HepG2 (cell line): ENCODE measurements around the gene GPRIN1. TPM values are rescaled to one million over a fixed set of nuclear protein-coding genes. Genes with fewer than 3 reads are reported as not detected.

Experiments used
- ATAC-seq: fragments of 200-7000 bp; cut with Tn5 transposase; 3 replicates; pipeline ENCODE4 v1.9.1; 2020; ENCODE audit warnings: mild to moderate bottlenecking, moderate library complexity
- BruUV-seq: library from RNA; stranded (reverse); fragments of 400-500 nt; replicated peaks from 2 replicates; lab custom pipeline; 2021; lab: Mats Ljungman, UMichigan
- CTCF ChIA-PET: fragments of 300-600 bp; formaldehyde crosslinking; extraction: SDS; loops from one replicate; lab custom pipeline; 2021; ENCODE audit warnings: low total read pairs, inconsistent platforms, low intra/inter-chr PET ratio; lab: Yijun Ruan, JAX
- POLR2A ChIA-PET: fragments of 350-600 bp; sonication (Branson Sonifier 250); formaldehyde crosslinking; loops from one replicate; lab custom pipeline; 2020; ENCODE audit warnings: antibody characterized with exemption, inconsistent platforms; lab: Yijun Ruan, JAX
- DNase-seq: peaks from one replicate; pipeline ENCODE4 v3.0.0-alpha.2; 2015; ENCODE audit warnings: low spot score
- FAIRE-seq: peaks from 3 replicates; lab custom pipeline; 2011; peaks lifted over from hg19 to GRCh38; lab: Jason Lieb, UNC
- H2AFZ ChIP-seq: one replicate; pipeline ENCODE4 v1.6.1; 2011; ENCODE audit warnings: low read length, inconsistent platforms
- H3K27ac ChIP-seq: fragments of 300-600 bp; 3 replicates; pipeline ENCODE4 v1.8.0; 2011; ENCODE audit warnings: mixed run types, mild to moderate bottlenecking, mixed read lengths, low read length, inconsistent platforms; ENCODE audit not compliant: insufficient read depth; ENCODE audit errors: extremely low read length
- H3K27me3 ChIP-seq, 2 experiments: fragments of 200-600 bp in 1 of 2; 2 replicates in 1 of 2; 3 replicates in 1 of 2; pipeline versions ENCODE4 v1.6.0 to v1.8.0; 2011; ENCODE audit warnings: low read length in 2 of 2, mild to moderate bottlenecking in 2 of 2, moderate library complexity in 2 of 2, inconsistent platforms in 1 of 2; ENCODE audit not compliant: insufficient read depth in 2 of 2, control insufficient read depth in 1 of 2
- H3K36me3 ChIP-seq, 2 experiments: fragments of 200-600 bp in 1 of 2; replicated peaks in 1 of 2; 2 replicates in 1 of 2; 3 replicates in 1 of 2; pipeline versions ENCODE4 v1.5.1 to v1.8.0; 2011; ENCODE audit warnings: low read length in 2 of 2, inconsistent platforms in 1 of 2; ENCODE audit not compliant: insufficient read depth in 2 of 2, control insufficient read depth in 1 of 2
- H3K4me1 ChIP-seq: 2 replicates; pipeline ENCODE4 v1.5.1; 2012; ENCODE audit warnings: low read length, inconsistent platforms; ENCODE audit not compliant: insufficient read depth
- H3K4me2 ChIP-seq: 2 replicates; pipeline ENCODE4 v1.6.0; 2011; ENCODE audit warnings: low read depth, low read length, inconsistent platforms
- H3K4me3 ChIP-seq, 3 experiments: fragments of 200-600 bp in 1 of 3; sonication (generic), shearing (Covaris generic) in 1 of 3; replicated peaks in 1 of 3; 2 replicates each; pipeline ENCODE4 v1.5.1; 2011 to 2016; ENCODE audit warnings: low read length in 3 of 3, inconsistent platforms in 2 of 3, low read depth in 2 of 3, mild to moderate bottlenecking in 2 of 3, control low read depth in 1 of 3, mixed read lengths in 1 of 3; ENCODE audit not compliant: insufficient read depth in 1 of 3
- H3K79me2 ChIP-seq: one replicate; pipeline ENCODE4 v1.6.1; 2011; ENCODE audit warnings: low read length, inconsistent platforms; ENCODE audit not compliant: insufficient read depth
- H3K9ac ChIP-seq: 2 replicates; pipeline ENCODE4 v1.6.0; 2011; ENCODE audit warnings: mild to moderate bottlenecking, low read depth, low read length, inconsistent platforms; ENCODE audit not compliant: insufficient read depth
- H3K9me3 ChIP-seq: 2 replicates; pipeline ENCODE4 v1.5.1; 2012; ENCODE audit warnings: mild to moderate bottlenecking, low read length
- H4K20me1 ChIP-seq: 2 replicates; pipeline ENCODE4 v1.6.0; 2011; ENCODE audit warnings: inconsistent platforms, mild to moderate bottlenecking, low read length, moderate library complexity; ENCODE audit not compliant: insufficient read depth
- CBX1 ChIP-seq: IDR thresholded peaks from one replicate; pipeline ENCODE4 v1.6.1; 2016; ENCODE audit warnings: antibody characterized with exemption, low read depth
- DNMT3B ChIP-seq: conservative IDR thresholded peaks from 2 replicates; pipeline ENCODE4 v1.6.1; 2016; ENCODE audit warnings: missing biosample characterization, control low read depth
- ELF4 ChIP-seq: sonication (generic); formaldehyde crosslinking; IDR thresholded peaks from 2 replicates; pipeline ENCODE4 v1.5.0; 2020; ENCODE audit warnings: missing genetic modification reagents, mild to moderate bottlenecking, moderate library complexity, borderline replicate concordance
- HNRNPLL ChIP-seq: fragments of 200-400 bp; formaldehyde crosslinking; IDR thresholded peaks from 2 replicates; pipeline ENCODE4 v1.6.1; 2017; ENCODE audit warnings: mild to moderate bottlenecking, low read depth, low read length; ENCODE audit not compliant: poor library complexity, severe bottlenecking
- JDP2 ChIP-seq: sonication (generic); formaldehyde crosslinking; IDR thresholded peaks from 2 replicates; pipeline ENCODE4 v1.8.1; 2022; ENCODE audit warnings: missing genetic modification reagents, borderline replicate concordance
- MBD4 ChIP-seq: IDR thresholded peaks from 2 replicates; pipeline ENCODE4 v1.6.1; 2012; ENCODE audit warnings: low read length, inconsistent platforms, borderline replicate concordance
- PHF20 ChIP-seq: sonication (generic); formaldehyde crosslinking; IDR thresholded peaks from 2 replicates; pipeline ENCODE4 v1.5.0; 2020; ENCODE audit warnings: mild to moderate bottlenecking, missing genetic modification reagents
- SRSF4 ChIP-seq: fragments of 200-400 bp; formaldehyde crosslinking; IDR thresholded peaks from one replicate; pipeline ENCODE4 v1.6.1; 2018; ENCODE audit warnings: mild to moderate bottlenecking, low read depth, low read length, moderate library complexity; ENCODE audit not compliant: poor library complexity, severe bottlenecking
- ZBTB7A ChIP-seq: sonication (generic); formaldehyde crosslinking; IDR thresholded peaks from 2 replicates; pipeline ENCODE4 v1.8.0; 2022; ENCODE audit warnings: mild to moderate bottlenecking, missing genetic modification reagents
- ZFY ChIP-seq: sonication (generic); formaldehyde crosslinking; IDR thresholded peaks from 2 replicates; pipeline ENCODE4 v1.4.0; 2020; ENCODE audit warnings: missing genetic modification reagents
- ZNF761 ChIP-seq: sonication (generic); formaldehyde crosslinking; conservative IDR thresholded peaks from 2 replicates; pipeline ENCODE4 v1.4.0; 2020; ENCODE audit warnings: mild to moderate bottlenecking, missing genetic modification reagents
- WGBS: methylation state at CpG from one replicate; pipeline ENCODE4 v1.1.6; 2017; ENCODE audit warnings: low lambda C conversion rate; 5-methylcytosine and 5-hydroxymethylcytosine counted together
- in situ Hi-C: cut with HindIII; loops from 2 replicates; pipeline ENCODE4 v1.10.0; 2017; ENCODE audit warnings: low pct_unique_long_range_greater_than_20kb; ENCODE audit not compliant: extremely low pct_ligation_motif_present
- intact Hi-C: fragments of 100-400 bp; cut with micrococcal nuclease; formaldehyde crosslinking; loops from one replicate; pipeline ENCODE4 v1.10.0; 2022; ENCODE audit not compliant: unreplicated experiment
- polyA plus RNA-seq, 8 experiments: library from polyadenylated mRNA; depleted of rRNA in 3 of 8; stranded (reverse) in 7 of 8; unstranded in 1 of 8; fragments of >200 nt; fragmentation: Illumina TruSeq in 4 of 8; extraction: Trizol in 4 of 8; gene quantifications; 2 replicates each; pipeline versions ENCODE4 v1.2.1 to v1.2.3, GENCODE V29; 2011 to 2016; ENCODE audit warnings: low read depth in 4 of 8, missing spikeins in 1 of 8, mixed read lengths in 1 of 8; ENCODE audit not compliant: insufficient read depth in 1 of 8
- total RNA-seq, 5 experiments: library from RNA; depleted of rRNA; stranded (reverse); fragments of >200 nt; fragmentation: Illumina TruSeq; extraction: Trizol; gene quantifications; 2 replicates each; pipeline ENCODE4 v1.2.3, GENCODE V29; 2016; ENCODE audit warnings: low read depth in 1 of 5
- TF ChIP-seq, protein P1 (sequence below): sonication (generic); formaldehyde crosslinking; IDR thresholded peaks from 2 replicates; pipeline ENCODE4 v1.5.0; 2020; ENCODE audit warnings: missing genetic modification reagents
- TF ChIP-seq, protein P2 (sequence below): IDR thresholded peaks from 2 replicates; pipeline ENCODE4 v1.6.1; 2016; ENCODE audit warnings: missing compliant biosample characterization, missing genetic modification reagents, borderline replicate concordance
- TF ChIP-seq, protein P3 (sequence below): sonication (generic); formaldehyde crosslinking; IDR thresholded peaks from 2 replicates; pipeline ENCODE4 v1.4.0; 2020; ENCODE audit warnings: missing genetic modification reagents, borderline replicate concordance
- TF ChIP-seq, protein P4 (sequence below): IDR thresholded peaks from 2 replicates; pipeline ENCODE4 v1.6.1; 2016; ENCODE audit warnings: low read depth

The GPRIN1 gene
- total and polyA plus RNA-seq, 2 of the 13 experiments (the other 11 are each of a cell fraction or from before 2014, with no cell fraction given): 0.32 to 2.0 TPM

DNA sequence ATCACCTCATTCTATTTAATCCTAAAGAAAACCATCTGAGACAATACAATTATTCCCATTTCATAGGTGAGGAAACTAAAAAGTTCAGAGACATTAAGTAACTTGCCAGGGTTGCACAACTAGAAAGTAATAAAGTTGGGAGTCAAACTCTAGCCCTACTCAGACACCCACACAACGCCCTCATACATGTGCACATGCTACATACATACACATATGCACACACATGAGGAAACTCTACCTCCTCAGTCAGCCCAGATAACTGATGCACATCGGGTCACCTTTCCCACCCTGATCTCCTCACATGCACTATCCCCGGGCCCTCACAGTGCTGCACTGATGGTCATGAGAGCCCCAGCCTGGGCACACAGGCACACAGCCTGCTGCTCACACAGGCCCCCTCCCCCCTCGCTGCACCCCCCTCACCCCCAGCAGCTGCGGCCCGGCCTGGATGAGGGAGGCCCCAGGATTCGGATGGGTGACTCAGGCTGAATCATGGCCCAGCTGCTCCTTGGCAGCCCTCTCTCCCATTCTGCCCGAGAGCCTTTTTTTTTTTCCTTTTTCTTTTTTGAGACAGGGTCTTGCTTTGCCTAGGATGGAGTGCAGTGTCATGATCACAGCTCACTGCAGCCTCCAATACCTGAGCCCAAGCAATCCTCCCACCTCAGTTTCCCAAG lies 5.0 kb upstream of the GPRIN1 start (continued):
- TF ChIP-seq, protein P1, sequence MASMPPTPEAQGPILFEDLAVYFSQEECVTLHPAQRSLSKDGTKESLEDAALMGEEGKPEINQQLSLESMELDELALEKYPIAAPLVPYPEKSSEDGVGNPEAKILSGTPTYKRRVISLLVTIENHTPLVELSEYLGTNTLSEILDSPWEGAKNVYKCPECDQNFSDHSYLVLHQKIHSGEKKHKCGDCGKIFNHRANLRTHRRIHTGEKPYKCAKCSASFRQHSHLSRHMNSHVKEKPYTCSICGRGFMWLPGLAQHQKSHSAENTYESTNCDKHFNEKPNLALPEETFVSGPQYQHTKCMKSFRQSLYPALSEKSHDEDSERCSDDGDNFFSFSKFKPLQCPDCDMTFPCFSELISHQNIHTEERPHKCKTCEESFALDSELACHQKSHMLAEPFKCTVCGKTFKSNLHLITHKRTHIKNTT (CRISPR knock-in tag): no peak
- TF ChIP-seq ELF4 (CRISPR knock-in tag): no peak
- TF ChIP-seq, all 625 proteins: peak for 0

DNA sequence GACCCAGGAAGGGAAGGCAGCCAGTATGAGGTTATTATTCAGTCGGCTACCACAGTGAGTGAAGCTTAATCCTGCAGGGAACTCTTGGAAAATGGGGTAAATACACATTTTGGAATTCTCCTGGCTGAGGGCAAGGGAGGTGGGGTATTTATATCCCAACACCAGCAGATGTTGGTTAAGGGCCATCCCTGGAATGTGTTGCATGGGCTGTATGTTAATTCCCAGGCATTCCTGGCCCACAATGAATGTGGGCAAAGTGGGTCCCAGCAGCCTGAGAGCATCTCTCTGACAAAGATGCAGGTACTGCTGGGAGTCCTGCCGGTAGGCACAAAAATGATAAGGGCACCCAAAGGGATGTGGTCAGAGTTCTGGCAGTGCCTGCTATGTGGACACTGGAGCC lies 2.9 kb upstream of the GPRIN1 start:
- Histone ChIP-seq H4K20me1 (no peaks in the 10 kb centered on the region), H3K4me1 (peaks cover 7% of the 10 kb centered on the region), H3K4me2 (no peak overlapping the region), H3K9me3 (no peaks in the 10 kb centered on the region), H3K4me3 (no peak overlapping the region), H3K36me3 (no peaks in the 10 kb centered on the region), H3K27ac (no peak overlapping the region), H2AFZ (no peak overlapping the region), H3K9ac (no peak overlapping the region), H3K79me2 (no peaks in the 10 kb centered on the region), H3K27me3 (peaks cover 4 to 10% of the 10 kb centered on the region in 2 experiments; a peak in 4 of 5 replicates)
- DNase-seq (no peak), ATAC-seq (no peak), FAIRE-seq (no peak)
- WGBS: 17% methylated on average over 2 of the region's 2 CpGs
- in situ Hi-C loops (no loop called here), intact Hi-C loops (no loop called here)
- CTCF ChIA-PET: no interaction called here
- POLR2A ChIA-PET: no interaction called here
- no TSS peak for BruUV-seq
- no peak for TF ChIP-seq HNRNPLL
- TF ChIP-seq, protein P2, sequence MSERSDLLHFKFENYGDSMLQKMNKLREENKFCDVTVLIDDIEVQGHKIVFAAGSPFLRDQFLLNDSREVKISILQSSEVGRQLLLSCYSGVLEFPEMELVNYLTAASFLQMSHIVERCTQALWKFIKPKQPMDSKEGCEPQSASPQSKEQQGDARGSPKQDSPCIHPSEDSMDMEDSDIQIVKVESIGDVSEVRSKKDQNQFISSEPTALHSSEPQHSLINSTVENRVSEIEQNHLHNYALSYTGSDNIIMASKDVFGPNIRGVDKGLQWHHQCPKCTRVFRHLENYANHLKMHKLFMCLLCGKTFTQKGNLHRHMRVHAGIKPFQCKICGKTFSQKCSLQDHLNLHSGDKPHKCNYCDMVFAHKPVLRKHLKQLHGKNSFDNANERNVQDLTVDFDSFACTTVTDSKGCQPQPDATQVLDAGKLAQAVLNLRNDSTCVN (CRISPR knock-in tag): no peak
- no peak for TF ChIP-seq ZFY (CRISPR knock-in tag)
- TF ChIP-seq ZBTB7A (CRISPR knock-in tag): no peak
- TF ChIP-seq SRSF4: no peak
- TF ChIP-seq, protein P3, sequence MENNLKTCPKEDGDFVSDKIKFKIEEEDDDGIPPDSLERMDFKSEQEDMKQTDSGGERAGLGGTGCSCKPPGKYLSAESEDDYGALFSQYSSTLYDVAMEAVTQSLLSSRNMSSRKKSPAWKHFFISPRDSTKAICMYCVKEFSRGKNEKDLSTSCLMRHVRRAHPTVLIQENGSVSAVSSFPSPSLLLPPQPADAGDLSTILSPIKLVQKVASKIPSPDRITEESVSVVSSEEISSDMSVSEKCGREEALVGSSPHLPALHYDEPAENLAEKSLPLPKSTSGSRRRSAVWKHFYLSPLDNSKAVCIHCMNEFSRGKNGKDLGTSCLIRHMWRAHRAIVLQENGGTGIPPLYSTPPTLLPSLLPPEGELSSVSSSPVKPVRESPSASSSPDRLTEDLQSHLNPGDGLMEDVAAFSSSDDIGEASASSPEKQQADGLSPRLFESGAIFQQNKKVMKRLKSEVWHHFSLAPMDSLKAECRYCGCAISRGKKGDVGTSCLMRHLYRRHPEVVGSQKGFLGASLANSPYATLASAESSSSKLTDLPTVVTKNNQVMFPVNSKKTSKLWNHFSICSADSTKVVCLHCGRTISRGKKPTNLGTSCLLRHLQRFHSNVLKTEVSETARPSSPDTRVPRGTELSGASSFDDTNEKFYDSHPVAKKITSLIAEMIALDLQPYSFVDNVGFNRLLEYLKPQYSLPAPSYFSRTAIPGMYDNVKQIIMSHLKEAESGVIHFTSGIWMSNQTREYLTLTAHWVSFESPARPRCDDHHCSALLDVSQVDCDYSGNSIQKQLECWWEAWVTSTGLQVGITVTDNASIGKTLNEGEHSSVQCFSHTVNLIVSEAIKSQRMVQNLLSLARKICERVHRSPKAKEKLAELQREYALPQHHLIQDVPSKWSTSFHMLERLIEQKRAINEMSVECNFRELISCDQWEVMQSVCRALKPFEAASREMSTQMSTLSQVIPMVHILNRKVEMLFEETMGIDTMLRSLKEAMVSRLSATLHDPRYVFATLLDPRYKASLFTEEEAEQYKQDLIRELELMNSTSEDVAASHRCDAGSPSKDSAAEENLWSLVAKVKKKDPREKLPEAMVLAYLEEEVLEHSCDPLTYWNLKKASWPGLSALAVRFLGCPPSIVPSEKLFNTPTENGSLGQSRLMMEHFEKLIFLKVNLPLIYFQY: no peak
- TF ChIP-seq PHF20: no peak
- no peak for TF ChIP-seq ZNF761 (CRISPR knock-in tag)
- no peak for TF ChIP-seq MBD4
- TF ChIP-seq DNMT3B (CRISPR knock-in tag): no peak
- TF ChIP-seq, protein P4, sequence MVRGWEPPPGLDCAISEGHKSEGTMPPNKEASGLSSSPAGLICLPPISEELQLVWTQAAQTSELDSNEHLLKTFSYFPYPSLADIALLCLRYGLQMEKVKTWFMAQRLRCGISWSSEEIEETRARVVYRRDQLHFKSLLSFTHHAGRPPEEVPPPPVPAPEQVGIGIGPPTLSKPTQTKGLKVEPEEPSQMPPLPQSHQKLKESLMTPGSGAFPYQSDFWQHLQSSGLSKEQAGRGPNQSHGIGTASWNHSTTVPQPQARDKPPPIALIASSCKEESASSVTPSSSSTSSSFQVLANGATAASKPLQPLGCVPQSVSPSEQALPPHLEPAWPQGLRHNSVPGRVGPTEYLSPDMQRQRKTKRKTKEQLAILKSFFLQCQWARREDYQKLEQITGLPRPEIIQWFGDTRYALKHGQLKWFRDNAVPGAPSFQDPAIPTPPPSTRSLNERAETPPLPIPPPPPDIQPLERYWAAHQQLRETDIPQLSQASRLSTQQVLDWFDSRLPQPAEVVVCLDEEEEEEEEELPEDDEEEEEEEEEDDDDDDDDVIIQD (CRISPR knock-in tag): no peak
- no peak for TF ChIP-seq CBX1
- no peak for TF ChIP-seq JDP2
